ENCODE results near the gene APOH.

DNA sequence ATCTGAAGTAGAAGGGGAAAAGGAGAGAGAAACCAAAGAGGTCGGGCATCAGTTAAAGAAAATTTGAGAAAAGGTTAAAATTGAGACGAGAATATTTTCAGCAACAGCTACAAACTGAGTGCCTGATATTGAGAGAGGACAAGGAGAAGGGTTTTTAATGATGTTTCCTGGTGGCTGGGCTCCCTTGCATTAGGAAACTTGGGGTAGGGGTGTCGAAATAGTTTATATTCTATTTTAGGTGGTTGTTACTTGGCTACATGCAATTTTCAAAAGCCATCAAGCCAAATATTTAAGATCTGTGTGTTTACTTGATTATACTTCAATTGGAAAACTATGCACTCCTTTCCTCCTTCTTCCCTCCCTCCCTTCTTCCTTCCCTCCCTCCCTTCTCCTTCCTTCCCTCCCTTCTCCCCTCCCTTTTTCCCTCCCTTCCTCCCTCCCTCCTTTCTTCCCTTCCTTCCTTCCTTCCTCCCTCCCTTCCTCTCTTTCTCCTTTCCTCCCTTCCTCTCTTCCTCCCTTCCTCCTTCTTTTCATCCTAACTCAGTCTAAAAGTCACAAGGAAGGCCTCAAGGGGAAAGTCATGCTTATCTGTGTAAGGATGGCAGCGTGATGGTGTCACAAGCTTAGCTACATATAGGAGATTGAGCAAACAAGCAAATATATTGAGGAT, 1.8 kb upstream of the APOH start:
- TF ChIP-seq, protein P1, sequence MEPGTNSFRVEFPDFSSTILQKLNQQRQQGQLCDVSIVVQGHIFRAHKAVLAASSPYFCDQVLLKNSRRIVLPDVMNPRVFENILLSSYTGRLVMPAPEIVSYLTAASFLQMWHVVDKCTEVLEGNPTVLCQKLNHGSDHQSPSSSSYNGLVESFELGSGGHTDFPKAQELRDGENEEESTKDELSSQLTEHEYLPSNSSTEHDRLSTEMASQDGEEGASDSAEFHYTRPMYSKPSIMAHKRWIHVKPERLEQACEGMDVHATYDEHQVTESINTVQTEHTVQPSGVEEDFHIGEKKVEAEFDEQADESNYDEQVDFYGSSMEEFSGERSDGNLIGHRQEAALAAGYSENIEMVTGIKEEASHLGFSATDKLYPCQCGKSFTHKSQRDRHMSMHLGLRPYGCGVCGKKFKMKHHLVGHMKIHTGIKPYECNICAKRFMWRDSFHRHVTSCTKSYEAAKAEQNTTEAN (CRISPR knock-in tag; conservative IDR thresholded peaks at IDR 0.05), result no peak
- TF ChIP-seq, protein P2, sequence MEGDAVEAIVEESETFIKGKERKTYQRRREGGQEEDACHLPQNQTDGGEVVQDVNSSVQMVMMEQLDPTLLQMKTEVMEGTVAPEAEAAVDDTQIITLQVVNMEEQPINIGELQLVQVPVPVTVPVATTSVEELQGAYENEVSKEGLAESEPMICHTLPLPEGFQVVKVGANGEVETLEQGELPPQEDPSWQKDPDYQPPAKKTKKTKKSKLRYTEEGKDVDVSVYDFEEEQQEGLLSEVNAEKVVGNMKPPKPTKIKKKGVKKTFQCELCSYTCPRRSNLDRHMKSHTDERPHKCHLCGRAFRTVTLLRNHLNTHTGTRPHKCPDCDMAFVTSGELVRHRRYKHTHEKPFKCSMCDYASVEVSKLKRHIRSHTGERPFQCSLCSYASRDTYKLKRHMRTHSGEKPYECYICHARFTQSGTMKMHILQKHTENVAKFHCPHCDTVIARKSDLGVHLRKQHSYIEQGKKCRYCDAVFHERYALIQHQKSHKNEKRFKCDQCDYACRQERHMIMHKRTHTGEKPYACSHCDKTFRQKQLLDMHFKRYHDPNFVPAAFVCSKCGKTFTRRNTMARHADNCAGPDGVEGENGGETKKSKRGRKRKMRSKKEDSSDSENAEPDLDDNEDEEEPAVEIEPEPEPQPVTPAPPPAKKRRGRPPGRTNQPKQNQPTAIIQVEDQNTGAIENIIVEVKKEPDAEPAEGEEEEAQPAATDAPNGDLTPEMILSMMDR (CRISPR knock-in tag; IDR thresholded peaks at IDR 0.05), result no peak
- TF ChIP-seq CEBPB (IDR thresholded peaks at IDR 0.05; ENCODE audit: borderline replicate concordance, low read depth, low read length), result peak; percentile 71
- no peak for TF ChIP-seq POLR2A (IDR thresholded peaks at IDR 0.05; ENCODE audit: insufficient read depth in 1 of 2, low read depth in 2 of 2, low read length in 2 of 2)
- TF ChIP-seq, protein P3, sequence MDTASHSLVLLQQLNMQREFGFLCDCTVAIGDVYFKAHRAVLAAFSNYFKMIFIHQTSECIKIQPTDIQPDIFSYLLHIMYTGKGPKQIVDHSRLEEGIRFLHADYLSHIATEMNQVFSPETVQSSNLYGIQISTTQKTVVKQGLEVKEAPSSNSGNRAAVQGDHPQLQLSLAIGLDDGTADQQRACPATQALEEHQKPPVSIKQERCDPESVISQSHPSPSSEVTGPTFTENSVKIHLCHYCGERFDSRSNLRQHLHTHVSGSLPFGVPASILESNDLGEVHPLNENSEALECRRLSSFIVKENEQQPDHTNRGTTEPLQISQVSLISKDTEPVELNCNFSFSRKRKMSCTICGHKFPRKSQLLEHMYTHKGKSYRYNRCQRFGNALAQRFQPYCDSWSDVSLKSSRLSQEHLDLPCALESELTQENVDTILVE (CRISPR knock-in tag; IDR thresholded peaks at IDR 0.05), result no peak
- TF ChIP-seq, protein P4, sequence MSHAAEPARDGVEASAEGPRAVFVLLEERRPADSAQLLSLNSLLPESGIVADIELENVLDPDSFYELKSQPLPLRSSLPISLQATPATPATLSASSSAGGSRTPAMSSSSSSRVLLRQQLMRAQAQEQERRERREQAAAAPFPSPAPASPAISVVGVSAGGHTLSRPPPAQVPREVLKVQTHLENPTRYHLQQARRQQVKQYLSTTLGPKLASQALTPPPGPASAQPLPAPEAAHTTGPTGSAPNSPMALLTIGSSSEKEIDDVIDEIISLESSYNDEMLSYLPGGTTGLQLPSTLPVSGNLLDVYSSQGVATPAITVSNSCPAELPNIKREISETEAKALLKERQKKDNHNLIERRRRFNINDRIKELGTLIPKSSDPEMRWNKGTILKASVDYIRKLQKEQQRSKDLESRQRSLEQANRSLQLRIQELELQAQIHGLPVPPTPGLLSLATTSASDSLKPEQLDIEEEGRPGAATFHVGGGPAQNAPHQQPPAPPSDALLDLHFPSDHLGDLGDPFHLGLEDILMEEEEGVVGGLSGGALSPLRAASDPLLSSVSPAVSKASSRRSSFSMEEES (CRISPR knock-in tag; IDR thresholded peaks at IDR 0.05), result no peak

All from HepG2 (cell line).